IMR-90 (cell line): ENCODE data around the gene ZBP1.

ENCODE experiments used
- CEBPB ChIP-seq: IDR thresholded peaks from 2 replicates; pipeline ENCODE4 v1.6.1; 2012; ENCODE audit warnings: low read depth, low read length, improper control_type of control experiment
- CTCF ChIP-seq: conservative IDR thresholded peaks from 2 replicates; pipeline ENCODE4 v1.5.1; 2012; ENCODE audit warnings: mild to moderate bottlenecking, low read depth, low read length, improper control_type of control experiment
- MXI1 ChIP-seq: IDR thresholded peaks from 2 replicates; pipeline ENCODE4 v1.6.1; 2012; ENCODE audit warnings: low read depth, mild to moderate bottlenecking, low read length, moderate library complexity, borderline replicate concordance
- POLR2A ChIP-seq: IDR thresholded peaks from 2 replicates; pipeline ENCODE4 v1.6.1; 2012; ENCODE audit warnings: mild to moderate bottlenecking, low read depth, low read length
- RAD21 ChIP-seq: IDR thresholded peaks from 2 replicates; pipeline ENCODE4 v1.6.1; 2012; ENCODE audit warnings: low read length, improper control_type of control experiment
- RCOR1 ChIP-seq: IDR thresholded peaks from 2 replicates; pipeline ENCODE4 v1.6.1; 2012; ENCODE audit warnings: mild to moderate bottlenecking, low read length, improper control_type of control experiment; ENCODE audit not compliant: insufficient replicate concordance

GRCh38 chr20:57666834-57667157, 46.6 kb upstream of the ZBP1 start:
- TF ChIP-seq CTCF (no peak), POLR2A (no peak), RCOR1 (no peak), MXI1 (no peak), RAD21 (no peak), CEBPB (no peak)
